ENCODE measurements around the gene DLK1.

DNA sequence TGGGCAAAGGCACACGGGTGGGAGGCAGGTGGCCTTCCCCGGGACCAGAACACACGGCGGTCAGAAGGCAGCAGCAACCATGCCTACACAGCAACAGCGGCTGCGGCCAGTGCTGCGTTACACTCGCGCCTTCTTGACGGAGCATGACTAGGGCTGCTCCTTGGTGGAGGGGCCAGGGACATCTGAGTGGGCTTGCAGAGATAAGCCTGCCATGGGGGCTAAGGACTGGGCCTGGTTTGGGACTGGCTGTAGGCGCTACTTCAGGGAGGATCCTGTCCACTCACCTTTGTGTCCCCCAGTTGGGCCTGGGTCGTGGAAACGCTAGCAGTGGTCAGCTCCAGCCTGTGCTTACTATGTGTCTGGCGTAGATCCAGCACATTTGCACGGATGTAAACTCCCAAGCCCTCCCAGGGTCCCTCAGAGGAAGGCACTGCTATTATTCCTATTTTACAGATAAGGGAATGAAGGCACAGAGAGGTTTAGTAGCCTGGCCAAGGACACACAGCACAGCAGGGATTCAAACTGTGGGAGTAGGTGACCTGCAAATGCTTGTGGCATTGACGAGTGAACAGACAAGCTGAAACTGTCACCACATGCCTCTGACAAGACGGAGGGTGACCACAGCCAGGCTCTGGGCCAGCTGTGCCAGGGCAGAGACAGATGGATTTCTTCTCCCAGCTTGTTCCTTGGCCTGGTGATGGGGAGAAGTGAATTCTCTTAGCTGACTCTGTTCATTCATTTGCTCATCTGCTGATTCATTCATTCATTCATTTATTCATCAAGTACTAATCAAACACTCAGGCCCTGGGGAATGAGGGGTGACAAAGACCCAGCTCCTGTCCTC is 31.9 kb upstream of the DLK1 start:
- TF ChIP-seq, protein P1, sequence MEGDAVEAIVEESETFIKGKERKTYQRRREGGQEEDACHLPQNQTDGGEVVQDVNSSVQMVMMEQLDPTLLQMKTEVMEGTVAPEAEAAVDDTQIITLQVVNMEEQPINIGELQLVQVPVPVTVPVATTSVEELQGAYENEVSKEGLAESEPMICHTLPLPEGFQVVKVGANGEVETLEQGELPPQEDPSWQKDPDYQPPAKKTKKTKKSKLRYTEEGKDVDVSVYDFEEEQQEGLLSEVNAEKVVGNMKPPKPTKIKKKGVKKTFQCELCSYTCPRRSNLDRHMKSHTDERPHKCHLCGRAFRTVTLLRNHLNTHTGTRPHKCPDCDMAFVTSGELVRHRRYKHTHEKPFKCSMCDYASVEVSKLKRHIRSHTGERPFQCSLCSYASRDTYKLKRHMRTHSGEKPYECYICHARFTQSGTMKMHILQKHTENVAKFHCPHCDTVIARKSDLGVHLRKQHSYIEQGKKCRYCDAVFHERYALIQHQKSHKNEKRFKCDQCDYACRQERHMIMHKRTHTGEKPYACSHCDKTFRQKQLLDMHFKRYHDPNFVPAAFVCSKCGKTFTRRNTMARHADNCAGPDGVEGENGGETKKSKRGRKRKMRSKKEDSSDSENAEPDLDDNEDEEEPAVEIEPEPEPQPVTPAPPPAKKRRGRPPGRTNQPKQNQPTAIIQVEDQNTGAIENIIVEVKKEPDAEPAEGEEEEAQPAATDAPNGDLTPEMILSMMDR (IDR thresholded peaks at IDR 0.05), result no peak
- no peak for TF ChIP-seq POLR2AphosphoS5 (IDR thresholded peaks at IDR 0.05; ENCODE audit: insufficient read depth in 1 of 2, low read depth in 1 of 2)

Measured in vagina (tissue), 2 donors.